ENCODE results near the gene CDH8.

Gene CDH8

GRCh38 chr16:62022688-62023087 lies 13.6 kb downstream of the CDH8 start:
- no peak for FAIRE-seq

GRCh38 chr16:62021161-62021581 lies 15.1 kb downstream of the CDH8 start:
- FAIRE-seq: no peak

- no peak for FAIRE-seq
Measured at GRCh38 chr16:62020681-62021080, 15.6 kb downstream of the CDH8 start.

GRCh38 chr16:62019851-62020250 lies 16.4 kb downstream of the CDH8 start:
- FAIRE-seq: no peak

GRCh38 chr16:62018301-62019060 lies 17.8 kb downstream of the CDH8 start:
- no peak for FAIRE-seq

GRCh38 chr16:62014319-62014923 lies 21.8 kb downstream of the CDH8 start:
- FAIRE-seq: no peak

GRCh38 chr16:62010186-62010585 lies 26.1 kb downstream of the CDH8 start:
- no peak for FAIRE-seq

- no peak for FAIRE-seq
Measured at GRCh38 chr16:61998460-61998859, 37.8 kb downstream of the CDH8 start.

- FAIRE-seq: no peak
Measured at GRCh38 chr16:61993108-61993507, 43.1 kb downstream of the CDH8 start.

GRCh38 chr16:61987474-61988012 lies 48.7 kb downstream of the CDH8 start:
- no peak for FAIRE-seq

- FAIRE-seq: no peak
Measured at GRCh38 chr16:61969077-61969382, 67.2 kb downstream of the CDH8 start.

GRCh38 chr16:61968242-61969076 lies 67.8 kb downstream of the CDH8 start:
- no peak for FAIRE-seq

- FAIRE-seq: no peak
Measured at GRCh38 chr16:61957075-61957855, 79.0 kb downstream of the CDH8 start.

- FAIRE-seq: no peak
Measured at GRCh38 chr16:61952841-61953240, 83.4 kb downstream of the CDH8 start.

GRCh38 chr16:61948414-61948813 lies 87.8 kb downstream of the CDH8 start:
- no peak for FAIRE-seq

- FAIRE-seq: no peak
Measured at GRCh38 chr16:61946019-61946418, 90.2 kb downstream of the CDH8 start.

GRCh38 chr16:61945511-61945910 lies 90.7 kb downstream of the CDH8 start:
- FAIRE-seq: no peak

- no peak for FAIRE-seq
Measured at GRCh38 chr16:61944004-61944403, 92.2 kb downstream of the CDH8 start.

GRCh38 chr16:61940611-61941010 lies 95.6 kb downstream of the CDH8 start:
- no peak for FAIRE-seq

GRCh38 chr16:61937646-61938045 lies 98.6 kb downstream of the CDH8 start:
- no peak for FAIRE-seq

- no peak for FAIRE-seq
Measured at GRCh38 chr16:61936522-61936921, 99.7 kb downstream of the CDH8 start.

GRCh38 chr16:61934601-61935000 lies 101.6 kb downstream of the CDH8 start:
- no peak for FAIRE-seq

- FAIRE-seq: no peak
Measured at GRCh38 chr16:61929776-61930175, 106.5 kb downstream of the CDH8 start.
